DND-41 (cell line): ENCODE results near the gene IL37.

ENCODE experiments used
- ATAC-seq: fragments of 200-7000 bp; cut with Tn5 transposase; 3 replicates; pipeline ENCODE4 v1.9.1; 2021; ENCODE audit warnings: low read depth; ENCODE audit not compliant: insufficient read depth
- DNase-seq: peaks from one replicate; pipeline ENCODE4 v3.0.0-alpha.2; 2020
- H2AFZ ChIP-seq: 2 replicates; pipeline ENCODE4 v1.6.0; 2012; ENCODE audit warnings: low read depth, low read length
- H3K27ac ChIP-seq: 2 replicates; pipeline ENCODE4 v1.5.1; 2012; ENCODE audit warnings: low read length, inconsistent platforms
- H3K27me3 ChIP-seq: fragments of 200-600 bp; sonication (generic); 2 replicates; pipeline ENCODE4 v1.6.0; 2012; ENCODE audit warnings: low read length, mild to moderate bottlenecking, inconsistent platforms; ENCODE audit not compliant: insufficient read depth, poor library complexity
- H3K36me3 ChIP-seq: 2 replicates; pipeline ENCODE4 v1.5.1; 2012; ENCODE audit warnings: low read length, inconsistent platforms; ENCODE audit not compliant: insufficient read depth
- H3K4me1 ChIP-seq: 2 replicates; pipeline ENCODE4 v1.5.1; 2012; ENCODE audit warnings: mild to moderate bottlenecking, low read length; ENCODE audit not compliant: insufficient read depth
- H3K4me2 ChIP-seq: 2 replicates; pipeline ENCODE4 v1.6.0; 2012; ENCODE audit warnings: mild to moderate bottlenecking, moderate library complexity, low read length, inconsistent platforms; ENCODE audit not compliant: insufficient read depth
- H3K4me3 ChIP-seq, 2 experiments: fragments of 200-600 bp in 1 of 2; shearing (Covaris generic) in 1 of 2; 2 replicates each; pipeline ENCODE4 v1.5.1; 2012 to 2016; ENCODE audit warnings: inconsistent platforms in 2 of 2, low read length in 2 of 2, mild to moderate bottlenecking in 2 of 2, low read depth in 1 of 2, moderate library complexity in 1 of 2
- H3K79me2 ChIP-seq: 2 replicates; pipeline ENCODE4 v1.6.0; 2012; ENCODE audit warnings: low read length, inconsistent platforms; ENCODE audit not compliant: insufficient read depth
- H3K9ac ChIP-seq: 2 replicates; pipeline ENCODE4 v1.6.0; 2012; ENCODE audit warnings: low read depth, mild to moderate bottlenecking, inconsistent platforms, low read length, moderate library complexity
- H3K9me3 ChIP-seq: 2 replicates; pipeline ENCODE4 v1.5.1; 2012; ENCODE audit warnings: low read length, moderate library complexity, mild to moderate bottlenecking, inconsistent platforms; ENCODE audit not compliant: insufficient read depth, severe bottlenecking
- H4K20me1 ChIP-seq: 2 replicates; pipeline ENCODE4 v1.6.0; 2012; ENCODE audit warnings: low read length; ENCODE audit not compliant: insufficient read depth
- EZH2 ChIP-seq: IDR thresholded peaks from 3 replicates; pipeline ENCODE4 v1.6.1; 2012; ENCODE audit warnings: borderline replicate concordance, low read depth, mild to moderate bottlenecking, moderate library complexity, low read length, inconsistent platforms; ENCODE audit not compliant: severe bottlenecking
- TF ChIP-seq, protein P1 (sequence below): IDR thresholded peaks from 2 replicates; pipeline ENCODE4 v1.5.1; 2012; ENCODE audit warnings: borderline replicate concordance, low read length, moderate library complexity, mild to moderate bottlenecking; ENCODE audit not compliant: poor library complexity, severe bottlenecking; ENCODE audit errors: extremely low read depth

IL37 gene

DNA sequence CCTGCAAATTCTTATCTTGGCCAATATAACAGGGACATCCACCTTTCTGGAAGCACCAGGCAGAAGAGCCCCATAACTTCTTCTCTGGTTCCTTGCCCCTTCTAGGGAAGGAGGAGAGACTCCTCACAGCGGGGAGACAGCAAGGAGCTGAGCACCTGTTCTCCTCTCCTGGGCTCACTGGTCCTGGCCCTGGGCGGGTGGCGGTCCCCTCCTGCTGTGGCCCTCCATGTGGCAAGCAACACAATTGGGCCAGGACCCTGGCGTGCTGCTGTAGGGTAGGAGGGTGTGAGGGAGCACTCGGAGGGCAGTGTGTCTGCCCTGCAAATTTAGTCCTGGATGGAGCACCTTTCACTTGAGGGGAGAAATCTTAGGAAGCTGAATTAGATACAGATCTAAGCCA lies 6.9 kb downstream of the IL37 start:
- Histone ChIP-seq H3K4me3 (no peak overlapping the region), H3K4me1 (no peaks in the 10 kb centered on the region), H3K9me3 (no peaks in the 10 kb centered on the region), H3K4me2 (no peak overlapping the region), H3K79me2 (no peaks in the 10 kb centered on the region), H3K27ac (no peak overlapping the region), H3K9ac (no peak overlapping the region), H4K20me1 (no peaks in the 10 kb centered on the region), H3K36me3 (no peaks in the 10 kb centered on the region), H3K27me3 (no peaks in the 10 kb centered on the region), H2AFZ (no peak overlapping the region)
- DNase-seq (no peak), ATAC-seq (no peak)
- TF ChIP-seq, protein P1, sequence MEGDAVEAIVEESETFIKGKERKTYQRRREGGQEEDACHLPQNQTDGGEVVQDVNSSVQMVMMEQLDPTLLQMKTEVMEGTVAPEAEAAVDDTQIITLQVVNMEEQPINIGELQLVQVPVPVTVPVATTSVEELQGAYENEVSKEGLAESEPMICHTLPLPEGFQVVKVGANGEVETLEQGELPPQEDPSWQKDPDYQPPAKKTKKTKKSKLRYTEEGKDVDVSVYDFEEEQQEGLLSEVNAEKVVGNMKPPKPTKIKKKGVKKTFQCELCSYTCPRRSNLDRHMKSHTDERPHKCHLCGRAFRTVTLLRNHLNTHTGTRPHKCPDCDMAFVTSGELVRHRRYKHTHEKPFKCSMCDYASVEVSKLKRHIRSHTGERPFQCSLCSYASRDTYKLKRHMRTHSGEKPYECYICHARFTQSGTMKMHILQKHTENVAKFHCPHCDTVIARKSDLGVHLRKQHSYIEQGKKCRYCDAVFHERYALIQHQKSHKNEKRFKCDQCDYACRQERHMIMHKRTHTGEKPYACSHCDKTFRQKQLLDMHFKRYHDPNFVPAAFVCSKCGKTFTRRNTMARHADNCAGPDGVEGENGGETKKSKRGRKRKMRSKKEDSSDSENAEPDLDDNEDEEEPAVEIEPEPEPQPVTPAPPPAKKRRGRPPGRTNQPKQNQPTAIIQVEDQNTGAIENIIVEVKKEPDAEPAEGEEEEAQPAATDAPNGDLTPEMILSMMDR = no peak
- TF ChIP-seq EZH2 = no peak

DNA sequence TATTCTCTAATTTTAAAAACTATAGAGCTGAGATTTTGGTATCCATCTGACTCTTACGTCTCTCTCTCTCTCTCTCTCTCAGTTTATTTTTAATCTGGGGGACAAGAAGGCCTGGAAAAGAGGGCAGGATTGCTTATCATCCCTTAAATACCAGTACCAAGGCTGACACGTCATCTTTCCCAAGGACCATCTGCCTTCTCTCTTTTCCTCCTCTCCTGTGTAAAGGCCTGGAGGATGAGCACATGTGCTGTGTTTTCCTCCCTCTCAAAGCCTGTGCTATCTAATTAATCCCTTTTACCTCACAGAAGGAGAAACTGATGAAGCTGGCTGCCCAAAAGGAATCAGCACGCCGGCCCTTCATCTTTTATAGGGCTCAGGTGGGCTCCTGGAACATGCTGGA lies 7.3 kb downstream of the IL37 start:
- no peak overlapping the region for H3K4me3 ChIP-seq
- DNase-seq = no peak
- no peak overlapping the region for H3K9ac ChIP-seq
- no peaks in the 10 kb centered on the region for H3K27me3 ChIP-seq
- no peaks in the 10 kb centered on the region for H3K4me1 ChIP-seq
- H3K4me2 ChIP-seq = no peak overlapping the region
- no peak overlapping the region for H3K27ac ChIP-seq
- TF ChIP-seq, protein P1 = no peak
- no peak for TF ChIP-seq EZH2
- ATAC-seq = no peak
- no peaks in the 10 kb centered on the region for H3K36me3 ChIP-seq
- no peaks in the 10 kb centered on the region for H3K79me2 ChIP-seq
- no peak overlapping the region for H2AFZ ChIP-seq
- H3K9me3 ChIP-seq = no peaks in the 10 kb centered on the region
- H4K20me1 ChIP-seq = no peaks in the 10 kb centered on the region

DNA sequence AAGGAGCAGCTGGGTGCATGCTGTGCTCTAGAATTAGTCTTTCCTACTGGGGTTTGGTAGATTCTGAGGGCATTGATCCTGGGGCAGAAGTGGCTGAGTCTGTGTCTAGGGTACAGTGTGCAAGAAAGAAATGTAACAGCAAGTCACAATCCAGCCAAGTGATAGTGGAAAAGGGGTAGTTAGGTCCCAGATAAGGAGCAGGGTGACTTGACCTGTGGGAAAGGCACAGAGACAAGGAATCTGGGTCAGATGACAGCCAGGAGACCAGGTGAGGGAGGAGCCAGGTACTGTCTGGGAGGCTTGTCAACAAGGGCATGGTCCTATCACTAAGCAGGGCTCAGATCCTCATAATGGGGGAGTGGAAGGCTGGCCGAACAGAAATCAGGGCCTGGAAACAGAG lies 8.1 kb downstream of the IL37 start:
- TF ChIP-seq, protein P1 = no peak
- no peak for TF ChIP-seq EZH2
- Histone ChIP-seq H3K36me3 (no peaks in the 10 kb centered on the region), H2AFZ (no peak overlapping the region), H3K9ac (no peak overlapping the region), H3K79me2 (no peaks in the 10 kb centered on the region), H3K4me2 (no peak overlapping the region), H3K9me3 (no peaks in the 10 kb centered on the region), H3K4me1 (no peaks in the 10 kb centered on the region), H4K20me1 (no peaks in the 10 kb centered on the region), H3K4me3 (no peak overlapping the region), H3K27ac (no peak overlapping the region), H3K27me3 (peaks cover 4% of the 10 kb centered on the region)
- no peak for DNase-seq
- ATAC-seq = no peak
